GM12878 (cell line): Measurements from ENCODE around the gene SCN10A. TPM values are rescaled to one million over a fixed set of nuclear protein-coding genes. Genes with fewer than 3 reads are reported as not detected.

Source experiments
- ATAC-seq: fragments of 200-7000 bp; cut with Tn5 transposase; 3 replicates; pipeline ENCODE4 v1.9.1; 2020; ENCODE audit warnings: mild to moderate bottlenecking, moderate library complexity
- BruUV-seq: library from RNA; stranded (reverse); fragments of 400-500 nt; replicated peaks from 2 replicates; lab custom pipeline; 2021; lab: Mats Ljungman, UMichigan
- CTCF ChIA-PET: fragments of 300-600 bp; sonication (Branson Sonifier 250); formaldehyde crosslinking; extraction: SDS; loops from one replicate; lab custom pipeline; 2021; ENCODE audit warnings: inconsistent platforms; lab: Yijun Ruan, JAX
- POLR2A ChIA-PET: fragments of 350-600 bp; formaldehyde crosslinking; extraction: SDS; loops from one replicate; lab custom pipeline; 2021; ENCODE audit warnings: inconsistent platforms; lab: Charles Lee
- RAD21 ChIA-PET: fragments of 300-600 bp; sonication (Branson Sonifier 250); formaldehyde crosslinking; loops from one replicate; lab custom pipeline; 2023; ENCODE audit warnings: antibody characterized with exemption; ENCODE audit not compliant: unreplicated experiment; lab: Charles Lee
- SMC1A ChIA-PET: fragments of 300-600 bp; sonication (Branson Sonifier 250); formaldehyde crosslinking; loops from one replicate; lab custom pipeline; 2023; ENCODE audit not compliant: unreplicated experiment, uncharacterized antibody; lab: Charles Lee
- DNase-seq: peaks from one replicate; pipeline ENCODE4 v3.0.0-alpha.2; 2011; ENCODE audit warnings: low read depth, low spot score
- FAIRE-seq: peaks from 3 replicates; lab custom pipeline; 2011; peaks lifted over from hg19 to GRCh38; lab: Jason Lieb, UNC
- H2AFZ ChIP-seq: 2 replicates; pipeline ENCODE4 v1.6.0; 2011; ENCODE audit warnings: low read depth, low read length, control low read depth; ENCODE audit not compliant: control insufficient read depth
- H3K27ac ChIP-seq: 2 replicates; pipeline ENCODE4 v1.5.1; 2011; ENCODE audit warnings: control low read depth; ENCODE audit not compliant: control insufficient read depth, insufficient read depth
- H3K27me3 ChIP-seq, 2 experiments: replicated peaks in 1 of 2; 2 replicates each; pipeline versions ENCODE4 v1.6.0 to v1.6.1; 2011; ENCODE audit warnings: low read length in 1 of 2; ENCODE audit not compliant: control insufficient read depth in 2 of 2, insufficient read depth in 2 of 2
- H3K36me3 ChIP-seq, 2 experiments: 2 replicates each; pipeline ENCODE4 v1.5.1; 2011; ENCODE audit warnings: low read length in 1 of 2; ENCODE audit not compliant: control insufficient read depth in 2 of 2, insufficient read depth in 2 of 2
- H3K4me1 ChIP-seq: 2 replicates; pipeline ENCODE4 v1.6.1; 2011; ENCODE audit warnings: mild to moderate bottlenecking, low read length, moderate library complexity, mixed read lengths; ENCODE audit not compliant: control insufficient read depth, insufficient read depth
- H3K4me2 ChIP-seq: 2 replicates; pipeline ENCODE4 v1.6.0; 2011; ENCODE audit warnings: control low read depth; ENCODE audit not compliant: control insufficient read depth, insufficient read depth
- H3K4me3 ChIP-seq: fragments of 200-600 bp; sonication (generic); 2 replicates; pipeline ENCODE4 v1.5.1; 2016
- H3K79me2 ChIP-seq: 2 replicates; pipeline ENCODE4 v1.6.0; 2011; ENCODE audit warnings: low read length; ENCODE audit not compliant: control insufficient read depth, insufficient read depth
- H3K9ac ChIP-seq: 2 replicates; pipeline ENCODE4 v1.8.0; 2011; ENCODE audit warnings: low read length, control low read depth, mixed read lengths; ENCODE audit not compliant: control insufficient read depth, insufficient read depth
- H3K9me3 ChIP-seq: replicated peaks from 3 replicates; pipeline ENCODE4 v1.5.1; 2011; ENCODE audit warnings: mild to moderate bottlenecking, low read length; ENCODE audit not compliant: control insufficient read depth, insufficient read depth
- H4K20me1 ChIP-seq: 2 replicates; pipeline ENCODE4 v1.6.0; 2011; ENCODE audit not compliant: control insufficient read depth, insufficient read depth
- EGR1 ChIP-seq, 2 experiments: IDR thresholded peaks; 1 replicate in 1 of 2; 2 replicates in 1 of 2; pipeline ENCODE4 v1.6.1; 2011 to 2012; ENCODE audit warnings: low read depth in 2 of 2, low read length in 2 of 2, borderline replicate concordance in 1 of 2, mild to moderate bottlenecking in 1 of 2, moderate library complexity in 1 of 2
- GATAD2B ChIP-seq: fragments of 450-650 bp; conservative IDR thresholded peaks from 2 replicates; pipeline ENCODE4 v1.6.1; 2017; ENCODE audit warnings: low read depth, mild to moderate bottlenecking, moderate library complexity
- KAT2A ChIP-seq: conservative IDR thresholded peaks from 2 replicates; pipeline ENCODE4 v1.6.1; 2011; ENCODE audit warnings: low read depth, low read length; ENCODE audit not compliant: control insufficient read depth
- RBBP5 ChIP-seq: fragments of 200-600 bp; sonication (generic); conservative IDR thresholded peaks from 2 replicates; pipeline ENCODE4 v1.6.1; 2016
- SPI1 ChIP-seq: IDR thresholded peaks from 2 replicates; pipeline ENCODE4 v1.6.1; 2011; ENCODE audit warnings: low read depth, mild to moderate bottlenecking, low read length, moderate library complexity, borderline replicate concordance; ENCODE audit not compliant: insufficient read depth
- SREBF2 ChIP-seq: IDR thresholded peaks from 2 replicates; pipeline ENCODE4 v1.6.1; 2012; ENCODE audit warnings: mild to moderate bottlenecking, low read length
- TCF3 ChIP-seq: IDR thresholded peaks from 2 replicates; pipeline ENCODE4 v1.6.1; 2012; ENCODE audit warnings: low read depth, mild to moderate bottlenecking, low read length, borderline replicate concordance; ENCODE audit not compliant: insufficient read depth
- ZNF622 ChIP-seq: fragments of 450-650 bp; IDR thresholded peaks from 2 replicates; pipeline ENCODE4 v1.6.1; 2017; ENCODE audit warnings: mild to moderate bottlenecking, inconsistent platforms
- ZSCAN29 ChIP-seq: fragments of 450-650 bp; IDR thresholded peaks from 2 replicates; pipeline ENCODE4 v1.6.1; 2017; ENCODE audit warnings: mild to moderate bottlenecking, moderate library complexity
- in situ Hi-C: fragments of 300-500 bp; cut with MboI; formaldehyde crosslinking; loops from 9 replicates; pipeline ENCODE4 v1.14.3; 2018; ENCODE audit warnings: mixed read lengths
- intact Hi-C: fragments of 100-400 bp; cut with micrococcal nuclease; formaldehyde crosslinking; loops from one replicate; pipeline ENCODE4 v1.14.2; 2022; ENCODE audit not compliant: unreplicated experiment
- polyA plus RNA-seq, 11 experiments: library from polyadenylated mRNA; depleted of rRNA in 4 of 11; unstranded in 6 of 11; stranded (reverse) in 5 of 11; fragments of >200 nt; fragmentation: Nextera tagmentation in 4 of 11; fragmentation: Illumina TruSeq in 1 of 11; extraction: Ambion mirVana in 4 of 11; extraction: Trizol in 1 of 11; gene quantifications; 1 replicate in 1 of 11; 2 replicates in 10 of 11; pipeline versions ENCODE4 v1.2.1 to v1.2.3, GENCODE V29; 2011 to 2016; ENCODE audit warnings: inconsistent platforms in 2 of 11, missing spikeins in 2 of 11, low read depth in 1 of 11
- total RNA-seq, 4 experiments: library from RNA; depleted of rRNA in 3 of 4; stranded (reverse); fragments of >200 nt in 3 of 4; fragmentation: Illumina TruSeq in 1 of 4; extraction: Trizol in 1 of 4; gene quantifications; 2 replicates each; pipeline versions ENCODE4 v1.2.1 to v1.2.3, GENCODE V29; 2013 to 2021
- TF ChIP-seq, protein P1 (sequence below): fragments of 450-650 bp; IDR thresholded peaks from 2 replicates; pipeline ENCODE4 v1.6.1; 2016; ENCODE audit warnings: mild to moderate bottlenecking
- TF ChIP-seq, protein P2 (sequence below): fragments of 450-650 bp; IDR thresholded peaks from 2 replicates; pipeline ENCODE4 v1.6.1; 2017; ENCODE audit warnings: mild to moderate bottlenecking, moderate library complexity
- TF ChIP-seq, protein P3 (sequence below): fragments of 450-650 bp; IDR thresholded peaks from 2 replicates; pipeline ENCODE4 v1.6.1; 2017; ENCODE audit warnings: borderline replicate concordance
- TF ChIP-seq, protein P4 (sequence below): IDR thresholded peaks from 2 replicates; pipeline ENCODE4 v1.6.1; 2012; ENCODE audit warnings: low read depth, low read length, improper control_type of control experiment
- TF ChIP-seq, protein P5 (sequence below): IDR thresholded peaks from 2 replicates; pipeline ENCODE4 v1.6.1; 2012; ENCODE audit warnings: low read length, inconsistent platforms
- TF ChIP-seq, protein P6 (sequence below): IDR thresholded peaks from 2 replicates; pipeline ENCODE4 v1.6.1; 2012; ENCODE audit warnings: low read depth, low read length, improper control_type of control experiment

Gene SCN10A
- total and polyA plus RNA-seq, 10 of the 15 experiments (the other 5 are each of a cell fraction or from before 2014, with no cell fraction given) = not detected

DNA sequence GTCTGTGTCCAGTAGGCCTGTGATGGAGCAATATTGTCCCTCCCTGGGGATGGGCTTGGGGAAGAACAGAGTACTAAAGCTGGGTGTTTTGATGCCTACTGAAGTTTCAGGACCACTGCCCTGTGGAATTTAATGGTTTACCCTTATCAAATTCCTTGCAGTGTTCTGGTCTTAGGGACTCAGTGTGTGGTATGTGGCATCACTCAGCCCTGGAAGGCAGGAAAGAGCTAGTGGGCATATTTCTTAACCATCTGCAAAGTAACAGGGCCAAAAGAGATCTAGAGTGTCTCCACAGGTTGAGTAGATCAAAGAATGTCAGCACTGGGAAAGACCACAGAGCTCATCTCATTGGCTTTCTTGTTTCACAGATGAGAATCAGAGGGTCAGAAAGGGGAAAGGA lies 11.8 kb upstream of the SCN10A start:
- Histone ChIP-seq H3K4me2 (no peak overlapping the region), H3K9ac (no peak overlapping the region), H3K27me3 (no peaks in the 10 kb centered on the region; a peak in 2 of 4 replicates), H3K79me2 (no peaks in the 10 kb centered on the region), H3K36me3 (no peaks in the 10 kb centered on the region), H4K20me1 (no peaks in the 10 kb centered on the region), H3K27ac (no peak overlapping the region), H3K4me1 (no peaks in the 10 kb centered on the region), H3K9me3 (no peaks in the 10 kb centered on the region), H3K4me3 (no peak overlapping the region), H2AFZ (no peak overlapping the region)
- CTCF ChIA-PET = no interaction called here
- no peak for ATAC-seq
- intact Hi-C loops (no loop called here), in situ Hi-C loops (no loop called here)
- DNase-seq = no peak
- BruUV-seq = no TSS peak
- SMC1A ChIA-PET = no interaction called here
- FAIRE-seq = no peak
- RAD21 ChIA-PET = no interaction called here
- POLR2A ChIA-PET = no interaction called here
- TF ChIP-seq, protein P1, sequence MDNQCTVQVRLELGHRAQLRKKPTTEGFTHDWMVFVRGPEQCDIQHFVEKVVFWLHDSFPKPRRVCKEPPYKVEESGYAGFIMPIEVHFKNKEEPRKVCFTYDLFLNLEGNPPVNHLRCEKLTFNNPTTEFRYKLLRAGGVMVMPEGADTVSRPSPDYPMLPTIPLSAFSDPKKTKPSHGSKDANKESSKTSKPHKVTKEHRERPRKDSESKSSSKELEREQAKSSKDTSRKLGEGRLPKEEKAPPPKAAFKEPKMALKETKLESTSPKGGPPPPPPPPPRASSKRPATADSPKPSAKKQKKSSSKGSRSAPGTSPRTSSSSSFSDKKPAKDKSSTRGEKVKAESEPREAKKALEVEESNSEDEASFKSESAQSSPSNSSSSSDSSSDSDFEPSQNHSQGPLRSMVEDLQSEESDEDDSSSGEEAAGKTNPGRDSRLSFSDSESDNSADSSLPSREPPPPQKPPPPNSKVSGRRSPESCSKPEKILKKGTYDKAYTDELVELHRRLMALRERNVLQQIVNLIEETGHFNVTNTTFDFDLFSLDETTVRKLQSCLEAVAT = no peak
- TF ChIP-seq TCF3 (no peak), RBBP5 (no peak), KAT2A (no peak), ZSCAN29 (no peak), ZNF622 (no peak), EGR1 (IDR thresholded peaks at IDR 0.05; ENCODE audit: borderline replicate concordance in 1 of 2, low read depth in 2 of 2, low read length in 2 of 2) (no peak), GATAD2B (no peak), SPI1 (no peak), SREBF2 (no peak)
- TF ChIP-seq, protein P2, sequence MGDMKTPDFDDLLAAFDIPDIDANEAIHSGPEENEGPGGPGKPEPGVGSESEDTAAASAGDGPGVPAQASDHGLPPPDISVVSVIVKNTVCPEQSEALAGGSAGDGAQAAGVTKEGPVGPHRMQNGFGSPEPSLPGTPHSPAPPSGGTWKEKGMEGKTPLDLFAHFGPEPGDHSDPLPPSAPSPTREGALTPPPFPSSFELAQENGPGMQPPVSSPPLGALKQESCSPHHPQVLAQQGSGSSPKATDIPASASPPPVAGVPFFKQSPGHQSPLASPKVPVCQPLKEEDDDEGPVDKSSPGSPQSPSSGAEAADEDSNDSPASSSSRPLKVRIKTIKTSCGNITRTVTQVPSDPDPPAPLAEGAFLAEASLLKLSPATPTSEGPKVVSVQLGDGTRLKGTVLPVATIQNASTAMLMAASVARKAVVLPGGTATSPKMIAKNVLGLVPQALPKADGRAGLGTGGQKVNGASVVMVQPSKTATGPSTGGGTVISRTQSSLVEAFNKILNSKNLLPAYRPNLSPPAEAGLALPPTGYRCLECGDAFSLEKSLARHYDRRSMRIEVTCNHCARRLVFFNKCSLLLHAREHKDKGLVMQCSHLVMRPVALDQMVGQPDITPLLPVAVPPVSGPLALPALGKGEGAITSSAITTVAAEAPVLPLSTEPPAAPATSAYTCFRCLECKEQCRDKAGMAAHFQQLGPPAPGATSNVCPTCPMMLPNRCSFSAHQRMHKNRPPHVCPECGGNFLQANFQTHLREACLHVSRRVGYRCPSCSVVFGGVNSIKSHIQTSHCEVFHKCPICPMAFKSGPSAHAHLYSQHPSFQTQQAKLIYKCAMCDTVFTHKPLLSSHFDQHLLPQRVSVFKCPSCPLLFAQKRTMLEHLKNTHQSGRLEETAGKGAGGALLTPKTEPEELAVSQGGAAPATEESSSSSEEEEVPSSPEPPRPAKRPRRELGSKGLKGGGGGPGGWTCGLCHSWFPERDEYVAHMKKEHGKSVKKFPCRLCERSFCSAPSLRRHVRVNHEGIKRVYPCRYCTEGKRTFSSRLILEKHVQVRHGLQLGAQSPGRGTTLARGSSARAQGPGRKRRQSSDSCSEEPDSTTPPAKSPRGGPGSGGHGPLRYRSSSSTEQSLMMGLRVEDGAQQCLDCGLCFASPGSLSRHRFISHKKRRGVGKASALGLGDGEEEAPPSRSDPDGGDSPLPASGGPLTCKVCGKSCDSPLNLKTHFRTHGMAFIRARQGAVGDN = no peak
- TF ChIP-seq, protein P3, sequence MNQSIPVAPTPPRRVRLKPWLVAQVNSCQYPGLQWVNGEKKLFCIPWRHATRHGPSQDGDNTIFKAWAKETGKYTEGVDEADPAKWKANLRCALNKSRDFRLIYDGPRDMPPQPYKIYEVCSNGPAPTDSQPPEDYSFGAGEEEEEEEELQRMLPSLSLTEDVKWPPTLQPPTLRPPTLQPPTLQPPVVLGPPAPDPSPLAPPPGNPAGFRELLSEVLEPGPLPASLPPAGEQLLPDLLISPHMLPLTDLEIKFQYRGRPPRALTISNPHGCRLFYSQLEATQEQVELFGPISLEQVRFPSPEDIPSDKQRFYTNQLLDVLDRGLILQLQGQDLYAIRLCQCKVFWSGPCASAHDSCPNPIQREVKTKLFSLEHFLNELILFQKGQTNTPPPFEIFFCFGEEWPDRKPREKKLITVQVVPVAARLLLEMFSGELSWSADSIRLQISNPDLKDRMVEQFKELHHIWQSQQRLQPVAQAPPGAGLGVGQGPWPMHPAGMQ = no peak
- TF ChIP-seq, protein P4, sequence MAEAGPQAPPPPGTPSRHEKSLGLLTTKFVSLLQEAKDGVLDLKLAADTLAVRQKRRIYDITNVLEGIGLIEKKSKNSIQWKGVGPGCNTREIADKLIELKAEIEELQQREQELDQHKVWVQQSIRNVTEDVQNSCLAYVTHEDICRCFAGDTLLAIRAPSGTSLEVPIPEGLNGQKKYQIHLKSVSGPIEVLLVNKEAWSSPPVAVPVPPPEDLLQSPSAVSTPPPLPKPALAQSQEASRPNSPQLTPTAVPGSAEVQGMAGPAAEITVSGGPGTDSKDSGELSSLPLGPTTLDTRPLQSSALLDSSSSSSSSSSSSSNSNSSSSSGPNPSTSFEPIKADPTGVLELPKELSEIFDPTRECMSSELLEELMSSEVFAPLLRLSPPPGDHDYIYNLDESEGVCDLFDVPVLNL = no peak
- TF ChIP-seq, protein P5, sequence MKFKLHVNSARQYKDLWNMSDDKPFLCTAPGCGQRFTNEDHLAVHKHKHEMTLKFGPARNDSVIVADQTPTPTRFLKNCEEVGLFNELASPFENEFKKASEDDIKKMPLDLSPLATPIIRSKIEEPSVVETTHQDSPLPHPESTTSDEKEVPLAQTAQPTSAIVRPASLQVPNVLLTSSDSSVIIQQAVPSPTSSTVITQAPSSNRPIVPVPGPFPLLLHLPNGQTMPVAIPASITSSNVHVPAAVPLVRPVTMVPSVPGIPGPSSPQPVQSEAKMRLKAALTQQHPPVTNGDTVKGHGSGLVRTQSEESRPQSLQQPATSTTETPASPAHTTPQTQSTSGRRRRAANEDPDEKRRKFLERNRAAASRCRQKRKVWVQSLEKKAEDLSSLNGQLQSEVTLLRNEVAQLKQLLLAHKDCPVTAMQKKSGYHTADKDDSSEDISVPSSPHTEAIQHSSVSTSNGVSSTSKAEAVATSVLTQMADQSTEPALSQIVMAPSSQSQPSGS = no peak
- TF ChIP-seq, protein P6, sequence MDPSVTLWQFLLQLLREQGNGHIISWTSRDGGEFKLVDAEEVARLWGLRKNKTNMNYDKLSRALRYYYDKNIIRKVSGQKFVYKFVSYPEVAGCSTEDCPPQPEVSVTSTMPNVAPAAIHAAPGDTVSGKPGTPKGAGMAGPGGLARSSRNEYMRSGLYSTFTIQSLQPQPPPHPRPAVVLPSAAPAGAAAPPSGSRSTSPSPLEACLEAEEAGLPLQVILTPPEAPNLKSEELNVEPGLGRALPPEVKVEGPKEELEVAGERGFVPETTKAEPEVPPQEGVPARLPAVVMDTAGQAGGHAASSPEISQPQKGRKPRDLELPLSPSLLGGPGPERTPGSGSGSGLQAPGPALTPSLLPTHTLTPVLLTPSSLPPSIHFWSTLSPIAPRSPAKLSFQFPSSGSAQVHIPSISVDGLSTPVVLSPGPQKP = no peak
